ENCODE data around the gene FBXW12. TPM values are rescaled to one million over a fixed set of nuclear protein-coding genes. Genes with fewer than 3 reads are reported as not detected.

The FBXW12 gene
- total and polyA plus RNA-seq, 2 donors (not counting 3 experiments of a cell fraction or from before 2014, with no cell fraction given) = not detected

GRCh38 chr3:48430708-48431101, 58.7 kb downstream of the FBXW12 start:
- H3K36me3 ChIP-seq (ENCODE audit: control insufficient read depth in 2 of 2, extremely low read depth in 1 of 2, insufficient read depth in 2 of 2, low read length in 2 of 2) = peaks cover 0 to 9% of the 10 kb centered on the region in 2 experiments
- no peak for DNase-seq (ENCODE audit: low read depth, low spot score)
- intact Hi-C loops (cut with micrococcal nuclease) = no loop called here
- dilution Hi-C loops (cut with MboI; ENCODE audit: extremely low pct_ligation_motif_present, low sequenced_read_pairs) = no loop called here
- no peaks in the 10 kb centered on the region for H3K79me2 ChIP-seq (ENCODE audit: control insufficient read depth, insufficient read depth, low read length)
- H2AFZ ChIP-seq (ENCODE audit: low read depth, low read length) = no peak overlapping the region
- FAIRE-seq = no peak
- no peaks in the 10 kb centered on the region for H3K9me1 ChIP-seq (replicated peaks; ENCODE audit: control insufficient read depth, extremely low read depth, insufficient read depth, low read length)
- no peaks in the 10 kb centered on the region for H3K9me3 ChIP-seq (replicated peaks; ENCODE audit: control insufficient read depth, insufficient read depth, low read length)
- no peak overlapping the region for H3K4me2 ChIP-seq (ENCODE audit: insufficient read depth, low read length)
- no peaks in the 10 kb centered on the region for H3K27me3 ChIP-seq (ENCODE audit: control insufficient read depth in 2 of 2, insufficient read depth in 2 of 2, low read length in 2 of 2)
- H3K9ac ChIP-seq (replicated peaks; ENCODE audit: extremely low read depth, insufficient read depth, low read length) = no peak overlapping the region
- H3K4me1 ChIP-seq (ENCODE audit: control insufficient read depth, extremely low read depth, insufficient read depth, low read length) = peaks cover 10% of the 10 kb centered on the region
- no peak overlapping the region for H3K27ac ChIP-seq (ENCODE audit: insufficient read depth, low read depth, low read length)
- no TSS peak for BruUV-seq (replicated peaks)
- no peak overlapping the region for H3K4me3 ChIP-seq (replicated peaks in 1 of 3; ENCODE audit: insufficient read depth in 1 of 3, low read depth in 1 of 3, low read length in 3 of 3)
- TF ChIP-seq CTCF (IDR thresholded peaks at IDR 0.05; ENCODE audit: extremely low read depth in 1 of 2, insufficient read depth in 1 of 2, low read depth in 1 of 2, low read length in 2 of 2) = no peak
- no peak for TF ChIP-seq GATA2 (IDR thresholded peaks at IDR 0.05; ENCODE audit: insufficient read depth, insufficient read length, low read depth, low read length)
- TF ChIP-seq POLR2A (IDR thresholded peaks at IDR 0.05; ENCODE audit: low read depth, low read length) = no peak
- no peak for TF ChIP-seq FOS (IDR thresholded peaks at IDR 0.05; ENCODE audit: borderline replicate concordance, insufficient read depth, low read length)
- no peak for TF ChIP-seq POLR2AphosphoS5 (IDR thresholded peaks at IDR 0.05; ENCODE audit: insufficient read depth, low read depth, low read length)
- no peak for TF ChIP-seq EZH2 (IDR thresholded peaks at IDR 0.05; ENCODE audit: borderline replicate concordance, low read depth, low read length, severe bottlenecking)
- no peak for TF ChIP-seq JUN (IDR thresholded peaks at IDR 0.05; ENCODE audit: borderline replicate concordance, insufficient read depth, insufficient read length, low read depth)
- no peak for TF ChIP-seq MAX (IDR thresholded peaks at IDR 0.05; ENCODE audit: insufficient read depth, insufficient read length)
- TF ChIP-seq MYC (IDR thresholded peaks at IDR 0.05; ENCODE audit: low read depth, low read length) = no peak
- CTCF ChIA-PET = interaction anchor here (1.3 to 10.4 kb wide), 3 partner anchors 31 to 236 kb away, joined by 4 to 723 read pairs (median 94); no protein-coding TSS in a partner anchor
- no peaks in the 10 kb centered on the region for H4K20me1 ChIP-seq (replicated peaks; ENCODE audit: control insufficient read depth, extremely low read depth, insufficient read depth, low read length)
- POLR2A ChIA-PET = no interaction called here
